ENCODE measurements around the gene WIF1.

The WIF1 gene

GRCh38 chr12:65121049-65121955 is at the start of gene WIF1:
TSS of gene WIF1 (minus strand) at chr12:65121305. CDS start at chr12:65121191, 114 bp downstream.
- FAIRE-seq, result no peak

GRCh38 chr12:65170209-65170881 is 49.2 kb upstream of the WIF1 start:
- no peak for FAIRE-seq

- no peak for FAIRE-seq
These were observed 48.5 kb upstream of the WIF1 start, which contains the start of gene LEMD3 for GRCh38 chr12:65169320-65170208. TSS of gene LEMD3 (plus strand) at chr12:65169583. CDS start at chr12:65169597, 14 bp downstream.

- no peak for FAIRE-seq
These were observed 47.7 kb upstream of the WIF1 start for GRCh38 chr12:65168681-65169319.

GRCh38 chr12:65164774-65165173 is 43.7 kb upstream of the WIF1 start:
- no peak for FAIRE-seq

GRCh38 chr12:65164244-65164643 is 43.1 kb upstream of the WIF1 start:
- no peak for FAIRE-seq

GRCh38 chr12:65162609-65163008 is 41.5 kb upstream of the WIF1 start:
- no peak for FAIRE-seq

GRCh38 chr12:65157091-65157490 is 36.0 kb upstream of the WIF1 start:
- FAIRE-seq, result no peak

GRCh38 chr12:65156366-65156841 is 35.3 kb upstream of the WIF1 start:
- no peak for FAIRE-seq

GRCh38 chr12:65155784-65156183 is 34.7 kb upstream of the WIF1 start:
- no peak for FAIRE-seq

- no peak for FAIRE-seq
These were observed 31.5 kb upstream of the WIF1 start for GRCh38 chr12:65152596-65152995.

GRCh38 chr12:65152012-65152411 is 30.9 kb upstream of the WIF1 start:
- no peak for FAIRE-seq

GRCh38 chr12:65147312-65147905 is 26.3 kb upstream of the WIF1 start:
- no peak for FAIRE-seq

GRCh38 chr12:65140738-65141137 is 19.6 kb upstream of the WIF1 start:
- FAIRE-seq, result no peak

- FAIRE-seq, result no peak
These were observed 18.3 kb upstream of the WIF1 start for GRCh38 chr12:65139389-65139788.

GRCh38 chr12:65133879-65134278 is 12.8 kb upstream of the WIF1 start:
- no peak for FAIRE-seq

- FAIRE-seq, result no peak
These were observed 5.4 kb upstream of the WIF1 start for GRCh38 chr12:65126482-65126881.

- FAIRE-seq, result no peak
These were observed 4.9 kb upstream of the WIF1 start for GRCh38 chr12:65125975-65126374.

- FAIRE-seq, result no peak
These were observed 4.1 kb upstream of the WIF1 start for GRCh38 chr12:65125247-65125646.

GRCh38 chr12:65123435-65124063 is 2.4 kb upstream of the WIF1 start:
- peak; percentile 86 for FAIRE-seq

- FAIRE-seq, result no peak
These were observed 1.6 kb upstream of the WIF1 start for GRCh38 chr12:65122703-65123102.
